NCI-H524 (cell line): ENCODE results near the gene IL18R1.

Experiments
- DNase-seq, 2 experiments: peaks; one replicate each; lab custom pipeline; 2025; lab: John Stamatoyannopoulos, UW

IL18R1 gene

DNA sequence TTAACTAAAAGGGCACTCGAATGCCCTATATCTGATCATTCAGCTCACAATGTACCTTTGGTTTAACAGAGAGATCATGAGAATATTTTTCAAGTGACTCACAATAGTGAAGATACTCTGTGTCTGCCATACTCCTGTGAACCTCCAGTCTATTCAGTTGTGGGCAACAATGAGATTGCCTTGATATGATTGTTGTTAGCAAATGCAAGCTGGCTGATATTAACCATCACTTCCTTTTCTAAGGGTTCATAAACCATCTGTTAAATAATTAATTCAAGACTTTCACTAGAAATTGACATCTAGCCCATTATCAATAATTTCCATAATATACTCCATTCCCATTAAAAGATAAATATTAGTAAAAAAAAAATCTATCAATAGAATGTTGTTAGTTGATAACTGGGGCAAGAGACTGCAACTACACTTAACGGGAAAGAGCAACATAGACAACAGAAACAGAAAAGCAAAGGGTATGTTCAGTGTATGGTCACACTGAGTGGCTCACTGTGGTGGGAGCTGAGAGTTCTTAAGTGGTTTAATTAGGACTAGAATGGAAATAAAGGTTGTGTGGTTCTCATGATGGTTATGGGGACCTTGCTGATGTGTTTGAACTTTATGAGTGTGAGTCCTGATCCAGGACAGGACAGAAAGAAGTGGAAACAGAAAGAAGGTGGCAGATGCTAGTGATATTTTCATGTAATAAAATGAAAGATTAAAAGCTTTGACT is 79.2 kb downstream of the IL18R1 start:
- no peak for DNase-seq

DNA sequence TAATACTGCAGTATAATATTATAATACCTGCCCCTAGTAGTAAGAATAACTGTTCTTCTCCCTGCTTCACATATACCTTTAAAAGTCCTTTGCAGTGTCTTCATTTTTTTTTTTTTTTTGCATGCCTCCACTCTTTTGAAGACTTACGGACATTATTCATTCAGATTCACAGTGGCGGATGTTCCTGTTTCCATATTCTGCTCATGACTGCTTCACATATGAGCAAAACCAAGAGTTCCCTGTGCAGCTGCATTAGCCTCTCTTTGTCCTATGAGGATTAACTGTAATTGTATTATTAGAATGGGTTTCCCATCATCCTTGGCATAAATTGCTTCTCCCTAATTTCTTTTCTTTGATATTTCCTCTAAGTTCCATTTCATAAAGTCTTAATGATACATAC is 80.1 kb downstream of the IL18R1 start:
- no peak for DNase-seq

DNA sequence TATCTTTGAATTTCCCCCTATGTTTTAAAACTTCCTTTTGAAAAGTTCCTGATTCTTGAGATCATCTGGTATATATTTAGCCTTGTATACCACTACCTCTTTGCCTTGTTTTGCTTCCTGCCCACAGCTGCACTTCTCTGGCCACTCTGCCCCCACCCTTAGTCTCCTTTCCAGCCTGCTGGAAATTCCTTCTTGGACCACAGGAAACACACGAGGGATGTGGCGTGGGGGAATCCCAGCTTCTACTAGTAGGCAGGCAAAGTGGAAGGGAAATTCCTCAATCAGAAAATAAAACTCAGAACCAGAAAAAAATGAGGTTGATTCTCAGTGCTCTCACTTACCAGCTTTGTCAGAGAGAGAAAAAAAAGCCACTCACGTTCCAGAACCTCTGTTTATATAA is 80.7 kb downstream of the IL18R1 start:
- DNase-seq, result no peak

DNA sequence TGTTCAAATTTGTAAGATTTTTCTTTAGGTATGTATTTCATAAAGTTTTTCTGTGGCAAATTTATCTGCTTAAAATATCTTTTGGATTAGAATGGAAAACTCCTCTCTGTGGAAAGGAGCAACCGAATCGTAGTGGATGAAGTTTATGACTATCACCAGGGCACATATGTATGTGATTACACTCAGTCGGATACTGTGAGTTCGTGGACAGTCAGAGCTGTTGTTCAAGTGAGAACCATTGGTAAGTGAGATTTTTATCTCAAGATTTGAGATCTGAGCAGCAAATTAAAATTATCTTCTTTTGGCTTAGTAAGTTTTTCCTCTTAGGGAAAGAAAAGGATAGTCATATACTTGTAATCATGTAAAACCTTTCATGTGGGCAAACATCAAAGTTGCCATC is 81.5 kb downstream of the IL18R1 start:
- no peak for DNase-seq

- DNase-seq, result no peak
Measured at GRCh38 chr2:102438111-102438510, 82.5 kb downstream of the IL18R1 start.

DNA sequence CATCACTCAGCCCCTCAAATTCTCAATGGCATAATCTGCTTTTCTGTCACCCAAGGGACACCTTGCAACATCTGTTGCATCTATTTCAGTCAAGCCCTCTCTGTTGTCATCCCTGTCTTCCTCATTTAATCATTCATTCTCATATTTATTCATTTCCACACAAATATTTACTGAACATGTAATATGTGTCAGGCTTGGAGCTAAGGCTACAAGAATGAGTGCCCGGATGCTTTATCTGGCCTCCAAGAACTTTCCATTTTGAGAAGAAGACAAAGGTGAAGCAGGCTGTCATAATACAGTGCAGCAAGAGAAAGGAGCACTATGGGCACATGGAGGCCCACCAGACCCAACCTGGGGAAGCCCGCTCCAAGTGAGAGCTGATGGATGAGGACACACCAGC is 83.0 kb downstream of the IL18R1 start:
- DNase-seq, result no peak

DNA sequence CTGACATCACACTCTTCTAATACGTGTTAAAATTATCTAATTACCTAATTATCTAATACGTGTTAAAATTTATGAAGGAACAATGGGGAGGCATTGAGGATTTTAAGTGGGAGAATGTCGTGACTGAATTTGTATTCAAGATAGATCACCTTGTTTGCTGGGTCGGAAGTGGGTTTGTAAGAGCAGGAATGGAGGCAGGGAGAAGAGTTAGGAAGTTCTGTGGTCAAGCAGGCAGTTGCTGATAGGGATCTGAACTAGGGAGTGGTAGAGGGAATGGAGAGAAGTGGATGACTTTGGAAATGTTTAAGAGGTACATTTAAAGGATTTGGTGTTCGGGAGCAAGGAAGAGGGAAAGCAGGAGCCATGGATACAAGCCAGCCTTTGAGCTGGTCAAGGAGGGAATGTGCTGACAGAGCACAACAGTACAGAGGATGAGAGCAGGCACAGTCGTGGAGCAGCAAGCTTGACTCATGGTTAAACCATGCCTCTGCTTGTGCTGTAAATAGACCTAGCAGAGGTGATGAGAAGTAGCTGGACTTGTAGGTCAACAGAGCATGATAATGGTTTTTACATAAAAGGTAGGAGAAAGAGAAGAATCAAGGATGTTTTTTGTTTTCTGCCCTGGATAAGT is 83.6 kb downstream of the IL18R1 start:
- DNase-seq, result no peak

DNA sequence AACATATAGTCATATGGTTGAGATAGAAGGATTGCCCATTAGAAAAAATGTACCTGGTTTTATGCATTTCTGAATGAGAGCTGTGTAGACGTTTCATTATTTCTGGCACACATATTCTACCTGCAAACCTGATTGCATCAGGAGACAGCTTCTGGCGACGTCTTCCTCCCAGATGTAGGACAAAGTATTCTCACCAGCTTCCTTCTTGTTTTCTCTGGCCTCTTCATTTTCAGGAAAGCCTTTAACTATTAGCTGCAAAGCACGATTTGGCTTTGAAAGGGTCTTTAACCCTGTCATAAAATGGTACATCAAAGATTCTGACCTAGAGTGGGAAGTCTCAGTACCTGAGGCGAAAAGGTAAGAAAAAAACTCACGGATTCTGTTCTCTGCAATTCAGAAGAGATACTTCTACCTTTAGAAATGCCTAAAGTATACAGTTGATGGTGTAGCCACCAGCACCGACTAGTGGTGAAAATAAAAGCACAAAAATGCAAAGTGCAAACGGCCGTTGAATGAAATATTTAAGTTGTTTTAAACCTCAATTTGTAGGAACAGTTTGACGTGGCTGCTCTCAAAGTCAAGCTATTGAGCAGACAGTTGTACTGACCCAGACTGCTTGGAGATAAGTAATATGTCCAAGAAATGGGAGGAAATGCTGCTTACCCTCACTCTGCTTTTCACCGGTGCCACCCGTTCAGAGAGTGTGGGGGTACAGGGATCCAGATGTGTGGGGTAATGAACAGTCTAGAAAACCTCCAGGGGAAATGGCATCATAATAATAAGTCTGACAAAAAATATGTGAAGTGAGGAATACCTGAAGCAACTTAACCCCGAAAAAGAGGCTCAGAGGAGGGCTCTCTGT is 87.6 kb downstream of the IL18R1 start:
- peak in 1 of 2 experiments; percentile 35 for DNase-seq

DNA sequence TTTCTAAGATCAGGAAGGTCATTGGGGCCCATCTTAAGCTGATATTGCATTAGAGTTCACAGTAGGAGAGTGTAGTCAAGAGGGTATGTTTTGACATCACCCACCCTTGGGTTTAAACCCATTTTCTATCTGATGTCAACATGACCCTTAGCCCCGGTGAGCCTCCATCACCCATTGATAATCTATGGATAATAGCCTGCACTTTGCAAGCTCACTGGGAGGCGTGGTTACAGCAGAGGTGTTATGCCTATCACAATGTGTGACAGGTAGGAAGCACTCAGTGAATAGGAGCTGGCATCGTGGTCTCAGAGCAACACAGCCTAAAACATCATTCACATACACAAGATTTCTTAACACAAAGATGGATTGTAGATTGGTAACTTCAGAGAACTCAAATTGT is 88.6 kb downstream of the IL18R1 start:
- DNase-seq, result no peak

- no peak for DNase-seq
Measured at GRCh38 chr2:102446936-102447335, 91.3 kb downstream of the IL18R1 start.
